CD4-positive, alpha-beta T cell treated with Interleukin-1 beta for 1 hour (primary cell): ENCODE data around the gene ZFAND2A.
"Not testable (repeated sequence)": the region's sequence is repeated elsewhere in the genome, so short reads cannot be mapped to it uniquely, and the experiment has no call there.

Experiments used
- DNase-seq, 2 donors: peaks; one replicate each; pipeline ENCODE4 v3.0.0-alpha.2; 2020 to 2022

Gene ZFAND2A

DNA sequence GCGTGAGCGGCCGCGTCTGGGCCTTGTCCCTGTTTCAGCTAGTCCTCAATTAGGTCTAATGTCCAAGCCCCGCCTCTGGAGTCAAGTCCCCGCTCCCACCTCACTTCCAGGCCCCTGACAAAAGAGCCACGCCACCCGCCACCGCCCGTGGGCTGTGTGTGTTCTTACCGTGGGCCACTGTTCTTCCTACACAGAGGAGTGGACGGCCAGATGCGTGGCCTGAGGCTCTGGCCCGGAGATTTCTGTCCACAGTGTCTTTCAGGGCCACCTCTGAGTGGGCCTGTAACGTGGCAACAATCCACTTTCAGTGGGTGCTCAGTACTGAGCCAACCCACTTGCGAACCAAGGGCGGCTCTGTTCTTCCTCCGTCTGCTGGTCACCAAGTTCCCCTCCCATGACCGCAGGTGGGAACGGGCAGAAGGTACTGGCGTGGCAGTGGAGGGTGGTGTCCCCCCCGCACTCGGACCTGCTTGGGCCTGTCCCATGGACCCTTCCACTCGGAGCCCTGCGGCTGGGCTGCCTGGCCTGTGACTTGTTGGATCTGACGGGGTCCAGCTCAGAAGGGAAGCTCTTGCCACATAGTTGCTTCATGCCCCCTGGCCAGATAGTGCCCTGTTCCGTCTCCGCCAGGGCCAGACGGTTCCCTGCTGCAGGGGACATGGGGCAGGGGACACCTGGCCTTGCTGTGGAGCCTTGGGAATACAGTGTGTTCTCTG is 15.0 kb upstream of the ZFAND2A start:
- DNase-seq = no peak

DNA sequence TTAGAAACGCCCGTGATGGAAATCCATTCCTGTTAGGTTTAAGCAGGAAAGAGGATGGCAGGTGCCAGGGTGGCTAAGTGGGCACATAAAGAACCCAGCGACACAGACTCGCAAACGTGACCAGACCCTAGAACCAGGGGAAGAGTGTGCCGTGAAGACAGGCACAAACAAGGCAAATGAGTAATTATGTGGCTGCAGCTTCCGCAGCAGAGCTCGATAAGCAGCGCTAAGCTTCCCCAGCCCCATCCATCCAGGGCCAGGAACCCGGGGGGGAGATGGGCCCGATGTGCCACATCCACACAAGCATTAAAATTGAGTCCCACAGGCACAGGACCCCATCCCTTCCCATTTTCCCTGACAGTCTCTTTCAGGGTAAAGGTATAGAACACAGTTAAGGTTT is 14.0 kb upstream of the ZFAND2A start:
- no peak for DNase-seq

DNA sequence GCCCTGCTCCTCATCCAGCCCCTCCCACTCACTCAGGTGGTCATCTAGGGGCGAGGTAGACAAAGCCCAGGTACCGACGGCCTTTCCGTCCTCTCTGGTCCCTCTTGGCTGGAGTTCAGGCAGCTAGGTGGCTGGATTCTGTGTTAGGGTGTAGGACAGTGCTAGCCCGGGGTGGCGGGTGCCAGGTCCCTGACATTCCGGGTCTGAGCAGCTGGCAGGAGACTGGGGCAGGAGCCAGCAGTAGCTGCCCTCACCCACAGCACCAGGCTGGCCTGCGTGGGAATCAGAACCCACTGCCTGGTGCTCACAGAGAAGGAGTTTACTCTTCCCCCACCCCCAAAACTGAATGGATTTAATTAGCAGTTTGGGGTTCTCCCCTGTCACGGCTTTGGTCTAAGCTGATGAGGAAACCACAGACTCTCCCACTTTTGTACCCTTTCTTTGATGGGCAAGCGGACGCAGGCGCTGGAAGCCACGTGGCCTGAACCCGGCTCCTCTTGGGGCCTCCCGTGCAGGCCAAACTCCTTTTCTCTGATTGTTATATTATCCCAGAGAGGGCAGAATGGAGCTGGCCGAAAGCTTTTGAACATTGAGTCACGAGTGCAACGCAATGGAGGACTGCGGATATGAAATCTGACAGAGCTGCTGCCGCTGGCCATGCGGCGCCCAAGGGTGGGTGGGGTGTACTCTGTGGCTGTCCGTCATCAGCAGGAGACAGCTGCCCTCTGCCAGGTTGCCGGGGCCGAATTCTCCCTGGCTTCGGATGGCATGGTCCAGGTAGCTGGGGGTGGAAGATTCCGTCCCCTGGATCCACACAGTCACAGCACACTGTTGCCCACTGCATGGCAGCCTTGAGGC is 12.9 kb upstream of the ZFAND2A start:
- DNase-seq = no peak

DNA sequence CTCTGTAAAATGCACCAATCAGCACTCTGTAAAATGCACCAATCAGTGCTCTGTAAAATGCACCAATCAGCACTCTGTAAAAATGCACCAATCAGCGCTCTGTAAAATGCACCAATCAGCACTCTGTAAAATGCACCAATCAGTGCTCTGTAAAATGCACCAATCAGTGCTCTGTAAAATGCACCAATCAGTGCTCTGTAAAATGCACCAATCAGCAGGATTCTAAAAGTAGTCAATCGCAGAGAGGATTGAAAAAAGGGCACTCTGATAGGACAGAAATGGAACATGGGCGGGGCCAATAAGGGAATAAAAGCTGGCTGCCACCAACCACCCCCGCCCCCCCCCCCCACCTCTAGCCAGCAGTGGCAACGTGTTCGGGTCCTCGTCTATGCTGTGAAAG is 11.5 kb upstream of the ZFAND2A start:
- peak in 1 of 2 donors; percentile 21 for DNase-seq

DNA sequence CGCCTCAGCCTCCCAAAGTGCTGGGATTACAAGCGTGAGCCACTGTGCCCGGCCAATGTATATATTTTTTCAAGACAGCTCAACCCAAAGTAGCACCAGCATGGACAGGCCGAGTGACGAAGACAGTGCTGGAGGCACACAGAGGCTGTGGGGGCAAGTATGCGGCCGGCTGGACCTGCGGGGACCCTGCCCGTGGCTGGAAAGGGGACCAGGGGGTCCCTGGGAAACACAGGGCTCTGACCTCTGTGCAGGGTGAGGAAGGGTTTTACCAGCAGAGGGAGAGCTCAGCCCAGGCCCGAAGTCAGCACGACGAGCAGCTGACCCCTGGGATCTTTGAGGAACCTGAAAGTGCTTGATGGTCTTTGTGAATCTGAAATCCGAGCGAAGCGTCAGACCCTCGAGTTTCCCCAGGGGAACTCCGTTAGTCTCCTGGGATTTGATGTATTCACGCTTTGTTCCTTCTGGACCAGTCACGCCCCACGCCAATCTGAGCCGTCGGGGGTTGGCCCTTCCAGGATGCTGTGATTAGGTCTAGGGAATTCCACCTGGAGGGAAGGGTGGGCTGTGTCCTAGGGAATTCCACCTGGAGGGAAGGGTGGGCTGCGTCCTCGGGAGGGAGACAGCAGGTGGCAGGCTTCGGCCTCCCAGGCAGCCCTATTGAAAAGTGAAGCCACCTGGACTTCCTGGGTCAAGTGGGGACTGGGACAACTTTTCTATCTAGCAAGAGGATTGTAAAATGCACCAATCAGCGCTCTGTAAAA is 10.9 kb upstream of the ZFAND2A start:
- DNase-seq = no peak

DNA sequence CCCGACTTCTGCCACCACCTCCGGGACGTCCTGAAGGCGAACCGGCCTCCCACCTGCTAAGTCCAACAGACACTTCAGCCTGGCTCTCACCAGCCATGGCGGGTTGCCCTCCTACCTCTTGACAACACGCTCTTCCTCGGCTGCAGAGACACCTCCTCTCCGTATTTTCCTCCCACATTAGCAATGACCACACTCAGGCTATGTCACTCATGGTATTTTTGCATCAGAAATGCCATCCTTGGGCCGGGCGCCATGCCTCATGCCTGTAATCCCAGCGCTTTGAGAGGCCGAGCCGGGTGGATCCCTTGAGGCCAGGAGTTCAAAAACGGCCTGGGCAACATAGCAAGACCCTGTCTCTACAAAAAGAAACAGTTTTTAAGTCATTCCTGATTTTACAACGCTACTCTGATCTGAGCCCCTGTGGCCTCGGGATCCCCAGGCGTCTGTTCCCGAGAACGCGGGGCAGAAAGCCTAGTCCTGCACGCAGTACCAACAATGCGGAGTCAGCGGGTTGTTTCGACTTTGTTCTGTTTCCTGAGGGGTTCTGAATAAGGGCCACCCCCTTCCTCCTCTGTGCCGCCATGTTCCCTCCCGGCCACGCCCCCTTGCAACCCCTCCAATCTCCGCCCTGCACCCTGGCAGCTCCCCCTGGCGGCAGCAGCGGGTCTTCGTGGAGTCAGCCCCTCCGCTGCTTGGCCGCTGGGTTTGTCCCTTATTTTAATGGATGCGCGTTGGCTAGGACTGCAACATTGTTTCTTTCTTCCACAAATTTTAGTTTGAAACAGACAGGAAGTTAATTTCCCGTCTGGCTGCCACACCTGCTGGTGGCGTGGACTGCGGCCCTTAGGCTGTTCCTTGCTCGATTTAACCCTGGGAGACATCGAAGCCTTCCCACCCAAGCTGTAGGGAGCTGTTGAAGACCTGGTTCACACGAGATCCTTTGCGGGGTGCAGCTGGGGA is 9.7 kb upstream of the ZFAND2A start:
- peak; percentile 87 to 92 for DNase-seq

DNA sequence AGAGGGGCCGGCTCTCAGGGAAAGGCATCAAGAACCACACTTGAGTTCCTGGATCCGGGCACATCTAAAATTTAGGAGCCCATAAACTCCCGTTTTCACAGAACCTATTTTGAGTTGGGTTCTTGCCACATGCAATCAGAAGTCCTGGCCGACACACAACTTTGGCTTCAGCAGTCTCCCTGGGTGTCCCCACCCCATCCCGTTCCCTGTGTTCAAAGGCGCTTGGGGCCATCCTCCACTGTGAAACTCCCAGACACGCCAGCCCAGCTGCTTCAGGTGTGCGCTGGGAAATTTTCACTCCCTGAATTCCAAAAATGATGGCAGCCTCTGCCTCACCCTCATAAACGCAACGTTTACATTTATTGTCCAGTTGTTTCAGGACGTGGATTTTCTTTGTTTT is 8.4 kb upstream of the ZFAND2A start:
- no peak for DNase-seq

DNA sequence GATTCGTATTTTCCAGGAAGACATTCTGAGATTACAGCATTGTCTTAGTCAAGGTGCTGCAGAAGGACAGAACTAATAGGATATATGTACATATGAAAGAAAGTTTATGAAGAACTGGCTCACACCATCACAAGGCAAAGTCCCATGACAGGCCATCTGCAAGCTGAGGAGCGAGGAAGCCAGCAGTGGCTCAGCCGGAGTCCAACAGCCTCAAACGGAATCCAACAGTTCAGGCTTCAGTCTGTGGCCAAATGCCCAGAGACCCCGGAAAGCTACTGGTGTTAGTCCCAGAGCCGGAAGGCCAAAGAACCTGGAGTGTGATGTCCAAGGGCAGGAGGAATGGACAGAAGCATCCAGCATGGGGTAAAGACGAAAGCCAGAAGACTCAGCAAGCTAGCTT is 4.4 kb upstream of the ZFAND2A start:
- DNase-seq = no peak

DNA sequence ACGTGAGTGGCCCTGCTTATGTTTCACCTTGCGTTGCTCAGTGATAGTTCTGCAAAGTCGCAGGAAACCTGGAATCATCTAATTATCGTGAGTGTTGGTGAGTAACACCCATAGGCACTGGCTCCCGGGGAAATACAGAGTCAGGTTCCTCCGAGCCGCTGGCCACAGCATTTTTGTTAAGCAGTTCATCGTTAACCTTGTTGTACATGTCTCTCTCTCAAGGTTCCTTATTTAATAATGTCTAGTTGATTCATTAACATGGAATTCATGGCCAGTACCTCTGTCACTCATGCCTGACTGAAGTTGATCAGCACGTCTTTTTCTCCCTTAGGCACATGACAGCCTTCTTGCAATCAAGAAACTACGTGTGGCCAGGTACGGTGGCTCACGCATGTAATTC is 3.1 kb upstream of the ZFAND2A start:
- no peak for DNase-seq

DNA sequence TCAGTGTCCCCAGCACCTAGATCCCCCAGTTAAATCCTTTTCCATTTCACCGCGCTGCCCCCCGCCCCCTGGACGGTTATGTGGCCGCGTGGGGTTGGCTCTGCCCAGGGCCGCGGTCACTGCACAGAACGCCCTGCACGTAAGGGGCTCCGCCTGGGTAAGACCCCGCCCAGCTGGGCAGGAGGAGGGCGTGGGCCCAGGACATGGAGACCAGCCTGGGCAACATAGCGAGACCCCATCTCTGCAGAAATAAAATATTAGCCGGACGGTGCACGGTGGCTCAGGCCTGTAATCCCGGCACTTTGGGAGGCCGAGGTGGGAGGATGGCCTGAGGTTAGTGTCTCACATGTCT is 650 bp upstream of the ZFAND2A start:
- DNase-seq = no peak

DNA sequence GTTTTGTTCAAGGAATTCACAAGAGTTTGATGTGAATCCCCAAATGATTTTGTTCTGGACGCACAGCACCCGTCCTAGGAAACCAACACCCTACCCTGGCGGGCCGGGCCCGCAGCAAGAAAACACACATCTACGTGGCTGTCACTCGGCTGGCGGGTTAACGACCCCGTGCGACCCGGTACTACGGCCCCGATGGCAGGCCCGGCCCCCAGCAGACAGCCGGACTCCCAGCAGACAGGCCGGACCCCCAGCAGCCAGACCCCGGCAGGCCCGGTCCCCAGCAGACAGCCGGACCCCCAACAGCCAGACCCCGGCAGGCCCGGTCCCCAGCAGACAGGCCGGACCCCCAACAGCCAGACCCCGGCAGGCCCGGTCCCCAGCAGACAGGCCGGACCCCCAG is 765 bp downstream of the ZFAND2A start:
- not testable (repeated sequence) for DNase-seq

DNA sequence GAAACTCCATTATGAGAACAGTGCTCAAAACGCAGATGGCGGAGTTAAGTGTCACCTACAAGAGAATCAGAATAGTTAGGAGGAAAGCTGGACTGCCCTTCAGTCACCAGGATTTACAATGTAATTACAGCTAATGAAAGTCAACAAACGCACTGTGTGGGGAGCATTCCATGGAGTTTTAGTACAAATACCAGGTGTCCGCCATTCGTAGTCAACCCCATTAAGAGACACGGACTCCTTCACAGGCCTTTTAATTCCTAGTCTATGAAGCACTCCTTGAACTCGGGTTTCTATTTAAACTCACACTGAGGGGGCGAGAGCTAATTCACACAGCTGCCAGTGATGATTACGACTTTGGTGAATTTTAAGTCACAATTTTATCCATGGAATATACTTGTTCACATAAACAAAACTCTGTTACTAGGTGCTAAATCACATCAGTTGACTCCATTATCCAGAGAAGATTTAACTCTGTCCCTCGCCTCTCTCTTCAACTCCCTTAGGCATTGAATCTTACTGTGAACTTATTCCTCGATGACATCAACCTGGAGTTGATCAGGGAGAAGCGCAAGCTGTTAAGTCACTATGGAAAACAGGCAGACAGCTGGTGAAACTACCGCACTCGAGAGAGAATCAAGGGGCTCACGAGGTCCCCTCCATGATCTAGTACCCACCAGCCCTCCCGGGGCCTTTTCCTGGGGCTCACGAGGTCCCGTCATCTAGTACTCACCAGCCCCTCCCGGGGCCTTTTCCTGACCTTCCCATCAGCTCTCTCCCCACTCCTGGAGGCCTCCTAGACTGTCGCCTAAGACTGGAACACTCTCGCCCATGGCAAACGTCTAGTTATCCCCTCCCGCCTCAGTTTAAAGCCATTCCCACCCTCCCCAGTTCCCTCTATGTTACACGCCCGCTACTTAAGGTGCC is 1.5 kb downstream of the ZFAND2A start:
- DNase-seq = no peak

DNA sequence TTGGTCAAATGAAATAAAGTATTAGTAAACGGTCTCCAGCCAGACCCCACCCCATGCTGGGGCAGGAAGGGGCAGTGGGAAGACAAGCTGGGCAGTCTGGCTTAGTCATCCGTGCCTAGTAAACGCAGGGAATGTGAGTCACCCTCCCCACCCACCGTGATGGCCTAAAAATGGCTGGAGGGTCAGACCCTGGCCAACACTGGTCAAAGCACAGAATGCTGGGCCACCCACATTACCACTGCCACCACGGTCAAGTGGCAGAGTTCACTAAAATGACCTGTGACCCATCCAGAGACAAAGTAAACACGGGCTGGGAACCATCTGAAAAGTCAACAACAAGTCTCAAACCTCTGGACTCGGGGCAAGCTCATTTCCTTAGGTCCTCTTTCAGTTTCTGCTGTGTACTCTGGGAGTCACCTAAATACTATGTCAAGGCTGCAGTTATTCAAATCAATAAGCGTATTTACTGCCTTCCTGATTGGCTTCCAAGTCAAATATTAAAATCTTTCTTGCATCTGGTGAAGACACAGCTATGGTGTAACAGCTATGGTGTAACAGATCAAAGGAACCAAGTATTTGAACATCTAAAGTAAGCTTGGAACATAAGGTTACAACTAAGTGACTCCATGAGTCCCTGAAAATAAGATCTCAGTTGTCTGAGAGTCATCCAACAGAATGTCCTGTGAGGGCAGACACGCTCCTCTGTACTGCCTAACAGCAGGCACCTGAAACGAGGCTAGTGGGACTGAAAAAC is 3.0 kb downstream of the ZFAND2A start:
- no peak for DNase-seq

DNA sequence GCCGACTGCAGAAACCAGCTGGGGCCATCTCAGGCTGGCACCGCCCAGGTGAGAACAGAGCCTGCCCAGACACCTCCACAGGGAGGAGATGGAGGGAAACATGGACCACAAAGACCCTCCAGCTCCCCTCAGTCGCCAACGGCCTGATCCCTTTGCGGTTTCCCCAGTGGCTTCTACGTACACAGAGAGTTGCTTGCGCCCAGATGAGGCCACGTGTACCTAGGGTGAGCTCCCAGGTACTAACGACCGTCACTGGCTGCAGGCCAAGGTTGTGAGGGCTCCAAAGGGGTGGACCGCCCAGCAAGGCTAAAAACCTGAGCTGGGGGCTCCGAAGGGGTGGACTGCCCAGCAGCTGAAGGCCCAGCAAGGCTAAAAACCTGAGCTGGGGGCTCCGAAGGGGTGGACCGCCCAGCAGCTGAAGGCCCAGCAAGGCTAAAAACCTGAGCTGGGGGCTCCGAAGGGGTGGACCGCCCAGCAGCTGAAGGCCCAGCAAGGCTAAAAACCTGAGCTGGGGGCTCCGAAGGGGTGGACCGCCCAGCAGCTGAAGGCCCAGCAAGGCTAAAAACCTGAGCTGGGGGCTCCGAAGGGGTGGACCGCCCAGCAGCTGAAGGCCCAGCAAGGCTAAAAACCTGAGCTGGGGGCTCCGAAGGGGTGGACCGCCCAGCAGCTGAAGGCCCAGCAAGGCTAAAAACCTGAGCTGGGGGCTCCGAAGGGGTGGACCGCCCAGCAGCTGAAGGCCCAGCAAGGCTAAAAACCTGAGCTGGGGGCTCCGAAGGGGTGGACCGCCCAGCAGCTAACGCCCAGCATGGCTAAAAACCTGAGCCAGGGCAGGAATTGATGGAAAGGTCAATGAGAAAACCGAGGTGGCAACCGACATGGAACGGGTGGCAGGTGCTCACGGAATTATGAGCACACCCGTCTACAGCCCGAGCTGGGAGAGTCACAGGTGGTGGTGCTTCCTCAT is 3.9 kb downstream of the ZFAND2A start:
- DNase-seq = not testable (repeated sequence)

DNA sequence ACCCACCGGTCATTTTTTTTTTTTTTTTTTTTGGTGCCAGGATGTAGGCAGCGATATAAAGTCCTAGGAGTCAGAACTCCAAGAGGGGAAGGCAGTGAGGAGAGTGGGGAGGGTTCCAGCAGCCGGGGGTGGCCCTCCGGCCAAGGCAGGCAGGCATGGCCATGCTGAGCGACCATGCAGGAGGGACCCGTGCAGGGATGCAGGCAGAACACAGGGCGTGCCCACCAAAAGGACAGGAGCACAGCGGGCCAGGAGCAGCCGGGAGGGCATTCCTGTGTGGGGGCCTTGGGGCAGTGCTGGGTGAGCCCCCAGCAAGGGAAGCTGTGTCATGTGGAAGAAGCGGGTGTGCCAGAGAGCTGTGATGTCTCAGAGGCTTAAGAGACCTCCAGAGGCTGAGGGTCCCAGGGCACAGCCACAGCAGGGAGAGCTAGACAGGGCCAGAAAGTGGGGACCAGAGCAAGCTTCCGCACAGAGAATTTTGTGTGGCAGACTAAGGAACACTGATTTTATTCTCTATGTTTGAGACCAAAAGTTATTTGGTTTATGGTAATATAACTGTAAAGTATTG is 5.7 kb downstream of the ZFAND2A start:
- DNase-seq = no peak

DNA sequence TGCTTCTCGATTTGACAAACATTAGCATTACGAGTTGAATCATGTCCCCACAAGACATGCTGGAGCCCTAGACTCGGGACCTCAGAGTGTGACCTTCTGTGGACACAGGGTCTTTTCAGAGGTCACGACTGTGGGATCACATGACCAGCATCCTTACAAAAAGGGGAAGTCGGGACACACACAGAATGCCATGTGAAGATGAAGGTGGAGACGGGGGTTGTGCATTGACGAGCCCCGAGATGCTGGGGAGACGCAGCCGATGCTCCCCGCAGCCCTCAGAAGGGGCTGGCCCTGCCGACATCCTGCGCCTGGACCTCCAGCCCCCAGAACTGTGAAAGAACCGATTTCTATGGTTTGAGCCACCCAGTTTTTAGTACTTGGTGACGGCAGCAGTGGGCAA is 7.5 kb downstream of the ZFAND2A start:
- DNase-seq = no peak

DNA sequence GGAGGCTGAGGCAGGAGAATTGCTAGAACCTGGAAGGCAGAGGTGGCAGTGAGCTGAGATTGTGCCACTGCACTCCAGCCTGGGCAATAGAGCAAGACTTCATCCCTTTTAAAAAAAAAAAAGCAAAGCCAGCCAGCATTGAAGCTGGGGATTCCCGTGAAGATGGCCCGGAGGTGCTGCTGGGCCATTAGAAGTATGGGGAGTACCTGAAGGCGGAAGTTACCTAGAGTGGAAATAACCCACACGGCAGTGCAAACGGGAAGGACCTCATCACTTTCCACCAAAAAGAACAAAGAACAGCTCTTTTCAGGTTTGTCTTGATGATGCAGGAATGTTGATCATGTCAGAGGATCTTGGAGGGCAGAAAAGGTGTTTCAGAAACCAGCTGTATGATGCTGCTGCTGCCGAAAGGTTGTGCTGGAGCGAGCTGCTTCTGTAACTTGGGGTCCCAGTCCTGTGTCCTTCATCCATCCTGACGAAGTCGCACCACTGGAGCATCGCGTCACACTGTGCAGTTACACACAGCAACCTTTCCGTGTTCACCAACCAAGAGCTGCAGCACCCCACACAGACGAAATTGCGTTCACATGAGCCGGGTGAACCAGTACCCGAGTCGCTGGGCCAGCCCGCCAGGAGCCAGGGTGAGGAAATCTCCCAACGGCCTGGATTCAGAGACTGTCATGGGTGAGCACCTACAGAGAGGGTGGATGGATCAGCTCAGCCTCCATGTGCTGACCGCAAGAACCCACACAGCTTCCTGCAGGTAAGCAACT is 8.2 kb downstream of the ZFAND2A start:
- DNase-seq = no peak

DNA sequence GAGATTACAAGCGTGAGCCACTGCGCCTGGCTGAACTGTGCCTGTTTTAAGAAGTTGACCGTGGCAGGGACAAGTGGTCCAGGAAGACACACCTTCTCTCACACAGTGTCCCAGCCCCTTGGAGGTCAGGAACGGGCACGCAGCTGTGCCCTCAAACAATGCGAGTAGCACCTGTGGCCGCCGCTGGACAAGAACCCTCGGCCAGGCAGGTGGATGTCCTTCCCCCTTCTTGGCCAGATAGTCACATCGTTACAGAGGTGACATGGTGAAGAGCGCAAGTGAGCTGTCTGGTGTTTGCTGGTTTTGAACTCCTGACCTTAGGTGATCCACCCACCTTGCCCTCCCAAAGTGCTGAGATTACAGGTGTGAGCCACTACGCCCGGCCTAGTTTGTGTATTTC is 8.8 kb downstream of the ZFAND2A start:
- no peak for DNase-seq
